ENCODE measurements around the gene MCTP1. TPM values are rescaled to one million over a fixed set of nuclear protein-coding genes. Genes with fewer than 3 reads are reported as not detected.

The MCTP1 gene
- total RNA-seq, 1 donor from 2014 or later = 3.7 TPM

- Histone ChIP-seq H3K4me1 (no peaks in the 10 kb centered on the region), H3K9me3 (ENCODE audit: low read depth) (no peaks in the 10 kb centered on the region), H3K79me2 (ENCODE audit: low read depth) (no peaks in the 10 kb centered on the region), H3K36me3 (peaks cover 13% of the 10 kb centered on the region), H2AFZ (replicated peaks) (no peak overlapping the region), H3K27ac (no peak overlapping the region), H3K9ac (no peak overlapping the region), H3K4me3 (no peak overlapping the region), H3K4me2 (no peak overlapping the region), H3K27me3 (no peaks in the 10 kb centered on the region), H4K20me1 (ENCODE audit: low read depth) (no peaks in the 10 kb centered on the region), H3F3A (ENCODE audit: low read depth) (no peaks in the 10 kb centered on the region)
- Mint-ChIP-seq H3K4me1 (no peaks in the 10 kb centered on the region), H3K27me3 (ENCODE audit: insufficient read depth, low read depth) (no peaks in the 10 kb centered on the region), H3K9me3 (no peaks in the 10 kb centered on the region), H3K27ac (no peak overlapping the region), H3K36me3 (peaks cover 15% of the 10 kb centered on the region), H3K4me3 (no peak overlapping the region)
- no peak for TF ChIP-seq EZH2phosphoT487 (IDR thresholded peaks at IDR 0.05)
- no peak for TF ChIP-seq EZH2 (IDR thresholded peaks at IDR 0.05)
- TF ChIP-seq CTCF (IDR thresholded peaks at IDR 0.05) = no peak
- DNase-seq (ENCODE audit: low spot score) = no peak
Observed at GRCh38 chr5:94667937-94668336, 617.0 kb downstream of the MCTP1 start.

- Histone ChIP-seq H3K36me3 (peaks cover 30% of the 10 kb centered on the region), H3F3A (ENCODE audit: low read depth) (no peaks in the 10 kb centered on the region), H3K9me3 (ENCODE audit: low read depth) (peaks cover 11% of the 10 kb centered on the region), H3K4me1 (no peaks in the 10 kb centered on the region), H3K4me3 (no peak overlapping the region), H3K79me2 (ENCODE audit: low read depth) (peaks cover 31% of the 10 kb centered on the region), H2AFZ (replicated peaks) (no peak overlapping the region), H3K27me3 (no peaks in the 10 kb centered on the region), H3K27ac (no peak overlapping the region), H3K9ac (no peak overlapping the region), H3K4me2 (no peak overlapping the region), H4K20me1 (ENCODE audit: low read depth) (no peaks in the 10 kb centered on the region)
- peaks cover 4% of the 10 kb centered on the region for H3K4me1 Mint-ChIP-seq
- H3K4me3 Mint-ChIP-seq = no peak overlapping the region
- H3K9me3 Mint-ChIP-seq = peaks cover 37% of the 10 kb centered on the region
- TF ChIP-seq EZH2 (IDR thresholded peaks at IDR 0.05) = no peak
- TF ChIP-seq CTCF (IDR thresholded peaks at IDR 0.05) = no peak
- TF ChIP-seq EZH2phosphoT487 (IDR thresholded peaks at IDR 0.05) = no peak
- H3K27ac Mint-ChIP-seq = peak overlapping the region; percentile 75
- DNase-seq (ENCODE audit: low spot score) = no peak
- no peaks in the 10 kb centered on the region for H3K27me3 Mint-ChIP-seq (ENCODE audit: insufficient read depth, low read depth)
- H3K36me3 Mint-ChIP-seq = peaks cover 43% of the 10 kb centered on the region
Observed at GRCh38 chr5:94661086-94661485, 623.8 kb downstream of the MCTP1 start.

GRCh38 chr5:94660506-94660905, 624.4 kb downstream of the MCTP1 start:
- H3K9me3 Mint-ChIP-seq = peaks cover 42% of the 10 kb centered on the region
- Histone ChIP-seq H3K36me3 (peaks cover 36% of the 10 kb centered on the region), H3K4me3 (no peak overlapping the region), H3K9me3 (ENCODE audit: low read depth) (peaks cover 11% of the 10 kb centered on the region), H3F3A (ENCODE audit: low read depth) (no peaks in the 10 kb centered on the region), H3K79me2 (ENCODE audit: low read depth) (peaks cover 31% of the 10 kb centered on the region), H3K4me1 (no peaks in the 10 kb centered on the region), H3K27me3 (no peaks in the 10 kb centered on the region), H2AFZ (replicated peaks) (no peak overlapping the region), H3K4me2 (no peak overlapping the region), H3K27ac (no peak overlapping the region), H4K20me1 (ENCODE audit: low read depth) (no peaks in the 10 kb centered on the region), H3K9ac (no peak overlapping the region)
- TF ChIP-seq CTCF (IDR thresholded peaks at IDR 0.05) = no peak
- TF ChIP-seq EZH2phosphoT487 (IDR thresholded peaks at IDR 0.05) = no peak
- no peak for TF ChIP-seq EZH2 (IDR thresholded peaks at IDR 0.05)
- H3K27me3 Mint-ChIP-seq (ENCODE audit: insufficient read depth, low read depth) = no peaks in the 10 kb centered on the region
- H3K4me3 Mint-ChIP-seq = no peak overlapping the region
- H3K27ac Mint-ChIP-seq = no peak overlapping the region
- H3K36me3 Mint-ChIP-seq = peaks cover 46% of the 10 kb centered on the region
- DNase-seq (ENCODE audit: low spot score) = no peak
- peaks cover 4% of the 10 kb centered on the region for H3K4me1 Mint-ChIP-seq

Data from neural progenitor cell (in vitro differentiated cells).